Stimulated activated CD8-positive, alpha-beta memory T cell treated with anti-CD3 and anti-CD28 coated beads, Interleukin-15, amount 100 ng/mL, for 48 hours (primary cell): ENCODE results near the gene PVALEF.

ENCODE experiments used
- DNase-seq, 2 donors: peaks; one replicate each; pipeline ENCODE4 v3.0.0-alpha.2; 2020; ENCODE audit warnings: low read depth in 2 of 2

PVALEF gene

GRCh38 chr17:81196505-81197408 is 31.4 kb downstream of the PVALEF start:
- no peak for DNase-seq

- DNase-seq: no peak
These were observed 32.1 kb downstream of the PVALEF start for GRCh38 chr17:81197409-81197795.

GRCh38 chr17:81197831-81198490 is 32.7 kb downstream of the PVALEF start:
- DNase-seq: no peak

- DNase-seq: no peak
These were observed 33.6 kb downstream of the PVALEF start for GRCh38 chr17:81198826-81199481.

- no peak for DNase-seq
These were observed 34.1 kb downstream of the PVALEF start for GRCh38 chr17:81199482-81199830.

- DNase-seq: no peak
These were observed 34.9 kb downstream of the PVALEF start for GRCh38 chr17:81200201-81200600.

GRCh38 chr17:81200695-81201580 is 35.6 kb downstream of the PVALEF start:
- DNase-seq: no peak

- DNase-seq: no peak
These were observed 37.0 kb downstream of the PVALEF start for GRCh38 chr17:81202318-81202717.

GRCh38 chr17:81203136-81203535 is 37.8 kb downstream of the PVALEF start:
- no peak for DNase-seq

GRCh38 chr17:81204578-81204977 is 39.3 kb downstream of the PVALEF start:
- DNase-seq: no peak

GRCh38 chr17:81206166-81206565 is 40.9 kb downstream of the PVALEF start:
- no peak for DNase-seq

GRCh38 chr17:81206657-81207056 is 41.4 kb downstream of the PVALEF start:
- no peak for DNase-seq

GRCh38 chr17:81207610-81208581 is 42.6 kb downstream of the PVALEF start:
- DNase-seq: no peak

GRCh38 chr17:81208651-81209050 is 43.3 kb downstream of the PVALEF start:
- DNase-seq: no peak

GRCh38 chr17:81209141-81209540 is 43.8 kb downstream of the PVALEF start:
- no peak for DNase-seq

- DNase-seq: no peak
These were observed 45.2 kb downstream of the PVALEF start for GRCh38 chr17:81210466-81210865.

GRCh38 chr17:81210868-81211267 is 45.6 kb downstream of the PVALEF start:
- no peak for DNase-seq

- DNase-seq: no peak
These were observed 47.1 kb downstream of the PVALEF start for GRCh38 chr17:81212365-81212764.

- no peak for DNase-seq
These were observed 48.7 kb downstream of the PVALEF start for GRCh38 chr17:81213978-81214377.

- DNase-seq: no peak
These were observed 52.2 kb downstream of the PVALEF start for GRCh38 chr17:81217491-81217890.

GRCh38 chr17:81218459-81218858 is 53.2 kb downstream of the PVALEF start:
- no peak for DNase-seq
